ENCODE data around the gene MYL5. TPM values are rescaled to one million over a fixed set of nuclear protein-coding genes. Genes with fewer than 3 reads are reported as not detected.

MYL5 gene
- total RNA-seq, 3 donors from 2014 or later, result 26.1 to 52.5 (median 50.7) TPM

DNA sequence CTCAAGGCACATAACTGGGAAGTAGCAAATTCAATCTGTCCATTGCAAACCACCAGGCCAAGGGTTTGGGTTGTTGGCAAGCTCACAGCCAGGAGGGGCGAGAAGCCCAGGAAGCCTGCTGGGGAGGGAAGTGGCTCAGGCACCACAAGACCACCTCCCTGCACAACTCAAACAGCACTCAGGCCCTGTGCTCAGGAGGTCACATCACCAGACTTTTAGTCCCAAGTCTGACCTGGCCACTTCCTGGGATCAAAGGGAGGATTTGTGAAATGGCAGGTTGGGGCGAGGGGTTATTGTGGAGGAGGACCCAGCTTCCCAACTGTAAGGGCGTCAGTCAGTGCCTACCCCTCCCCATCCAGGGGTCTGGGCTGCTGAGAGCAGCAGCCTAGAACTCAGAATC, 2.6 kb upstream of the MYL5 start:
- intact Hi-C loops (cut with DNase I, micrococcal nuclease), result no loop called here
- Histone ChIP-seq H3K36me3 (ENCODE audit: low read depth) (peaks cover 3% of the 10 kb centered on the region), H3K4me3 (no peak overlapping the region), H3K9me3 (no peaks in the 10 kb centered on the region), H3K4me1 (ENCODE audit: low read depth) (peaks cover 17% of the 10 kb centered on the region)
- no peak for DNase-seq
- TF ChIP-seq, protein P1, sequence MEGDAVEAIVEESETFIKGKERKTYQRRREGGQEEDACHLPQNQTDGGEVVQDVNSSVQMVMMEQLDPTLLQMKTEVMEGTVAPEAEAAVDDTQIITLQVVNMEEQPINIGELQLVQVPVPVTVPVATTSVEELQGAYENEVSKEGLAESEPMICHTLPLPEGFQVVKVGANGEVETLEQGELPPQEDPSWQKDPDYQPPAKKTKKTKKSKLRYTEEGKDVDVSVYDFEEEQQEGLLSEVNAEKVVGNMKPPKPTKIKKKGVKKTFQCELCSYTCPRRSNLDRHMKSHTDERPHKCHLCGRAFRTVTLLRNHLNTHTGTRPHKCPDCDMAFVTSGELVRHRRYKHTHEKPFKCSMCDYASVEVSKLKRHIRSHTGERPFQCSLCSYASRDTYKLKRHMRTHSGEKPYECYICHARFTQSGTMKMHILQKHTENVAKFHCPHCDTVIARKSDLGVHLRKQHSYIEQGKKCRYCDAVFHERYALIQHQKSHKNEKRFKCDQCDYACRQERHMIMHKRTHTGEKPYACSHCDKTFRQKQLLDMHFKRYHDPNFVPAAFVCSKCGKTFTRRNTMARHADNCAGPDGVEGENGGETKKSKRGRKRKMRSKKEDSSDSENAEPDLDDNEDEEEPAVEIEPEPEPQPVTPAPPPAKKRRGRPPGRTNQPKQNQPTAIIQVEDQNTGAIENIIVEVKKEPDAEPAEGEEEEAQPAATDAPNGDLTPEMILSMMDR (IDR thresholded peaks at IDR 0.05), result no peak
- ATAC-seq, result no peak

DNA sequence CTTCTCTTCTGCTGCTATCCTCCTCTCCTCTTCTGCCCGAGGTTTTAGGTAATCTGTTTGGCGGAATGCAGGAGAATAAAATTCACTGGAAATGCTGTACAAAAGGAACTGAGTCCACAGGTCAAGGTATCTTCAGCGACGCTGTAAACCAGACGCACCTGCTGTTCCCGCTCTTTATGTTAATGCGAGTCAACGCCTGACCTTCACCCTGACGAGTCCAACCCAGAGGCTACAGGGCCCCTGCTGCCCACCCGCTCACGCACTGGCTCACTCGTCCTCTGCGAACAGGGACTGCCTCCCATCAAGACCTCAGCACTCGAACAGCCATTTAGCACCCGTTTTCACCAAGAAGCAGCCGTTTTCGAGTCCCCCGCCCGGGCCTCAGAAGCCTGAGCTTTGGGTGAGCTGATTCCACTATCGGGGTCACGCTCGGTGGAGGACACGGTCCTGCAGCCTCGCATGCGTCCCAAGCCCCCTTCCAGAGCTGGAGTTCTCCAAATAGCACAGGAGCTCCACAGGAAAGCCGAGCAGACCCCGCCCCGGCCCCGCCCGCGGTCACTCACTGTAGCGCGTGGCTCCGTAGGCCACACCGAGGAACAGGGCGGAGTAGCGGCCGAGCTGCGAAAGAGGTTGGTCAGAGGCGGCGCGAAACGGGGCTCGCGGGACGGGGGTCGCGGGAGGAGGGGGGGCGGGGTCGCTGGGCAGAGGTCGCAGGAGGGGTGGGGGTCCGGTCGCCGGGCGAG, 822 bp upstream of the MYL5 start:
- H3K36me3 ChIP-seq (ENCODE audit: low read depth), result peaks cover 3% of the 10 kb centered on the region
- peaks cover 26% of the 10 kb centered on the region for H3K4me1 ChIP-seq (ENCODE audit: low read depth)
- peak; percentile 60 for ATAC-seq
- H3K9me3 ChIP-seq, result no peaks in the 10 kb centered on the region
- TF ChIP-seq, protein P1 (IDR thresholded peaks at IDR 0.05), result no peak
- peak overlapping the region; percentile 77 for H3K4me3 ChIP-seq
- DNase-seq, result peak; percentile 81 to 85 (median 85)
- intact Hi-C loops (cut with DNase I, micrococcal nuclease), result no loop called here

DNA sequence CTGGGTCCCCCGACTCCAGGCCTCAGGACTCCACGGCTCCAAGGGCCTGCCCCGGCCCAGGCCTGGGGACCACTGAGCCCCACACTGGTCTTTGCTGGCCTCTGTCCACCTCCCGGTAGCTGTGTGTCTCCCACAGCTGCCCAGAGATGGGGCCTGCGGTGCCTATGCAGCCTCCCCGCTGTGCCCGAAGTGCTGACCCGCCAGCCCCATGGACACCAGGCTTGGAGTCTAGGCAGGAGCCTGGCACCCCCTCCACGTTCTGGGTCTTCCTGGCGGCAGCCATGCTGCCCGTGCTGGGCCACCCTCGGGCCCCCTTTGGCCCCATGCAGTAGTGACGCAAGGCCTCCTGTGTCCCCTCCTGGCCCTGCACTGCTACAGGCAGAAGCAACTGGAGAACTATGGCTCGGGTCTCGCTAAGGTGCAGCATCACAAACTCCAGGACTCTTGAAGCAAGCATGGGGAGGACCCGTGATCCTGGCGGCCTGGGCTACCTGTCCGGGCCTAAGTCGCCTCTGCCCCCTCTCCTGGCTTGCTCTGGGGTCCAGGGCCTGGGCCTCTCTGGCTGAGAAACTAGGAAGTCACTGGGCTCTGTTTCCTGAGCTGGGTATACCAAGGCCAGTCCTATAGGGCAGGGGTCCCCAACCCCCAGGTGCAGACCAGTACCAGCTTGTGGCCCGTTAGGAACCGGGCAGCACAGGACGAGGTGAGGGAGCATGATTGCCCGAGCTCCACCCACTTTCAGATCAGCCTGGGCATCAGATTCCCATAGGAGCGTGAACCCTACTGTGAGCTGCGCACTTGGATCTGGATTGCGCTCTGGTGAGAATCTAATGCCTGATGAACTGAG, 917 bp downstream of the MYL5 start:
- intact Hi-C loops (cut with DNase I, micrococcal nuclease), result no loop called here
- DNase-seq (peak in 2 of 3 donors; percentile 23 to 69), ATAC-seq (peak; percentile 1)
- peak overlapping the region; percentile 77 for H3K4me3 ChIP-seq
- TF ChIP-seq, protein P1 (IDR thresholded peaks at IDR 0.05), result no peak
- no peaks in the 10 kb centered on the region for H3K9me3 ChIP-seq
- H3K36me3 ChIP-seq (ENCODE audit: low read depth), result peaks cover 3% of the 10 kb centered on the region
- peaks cover 29% of the 10 kb centered on the region for H3K4me1 ChIP-seq (ENCODE audit: low read depth)

DNA sequence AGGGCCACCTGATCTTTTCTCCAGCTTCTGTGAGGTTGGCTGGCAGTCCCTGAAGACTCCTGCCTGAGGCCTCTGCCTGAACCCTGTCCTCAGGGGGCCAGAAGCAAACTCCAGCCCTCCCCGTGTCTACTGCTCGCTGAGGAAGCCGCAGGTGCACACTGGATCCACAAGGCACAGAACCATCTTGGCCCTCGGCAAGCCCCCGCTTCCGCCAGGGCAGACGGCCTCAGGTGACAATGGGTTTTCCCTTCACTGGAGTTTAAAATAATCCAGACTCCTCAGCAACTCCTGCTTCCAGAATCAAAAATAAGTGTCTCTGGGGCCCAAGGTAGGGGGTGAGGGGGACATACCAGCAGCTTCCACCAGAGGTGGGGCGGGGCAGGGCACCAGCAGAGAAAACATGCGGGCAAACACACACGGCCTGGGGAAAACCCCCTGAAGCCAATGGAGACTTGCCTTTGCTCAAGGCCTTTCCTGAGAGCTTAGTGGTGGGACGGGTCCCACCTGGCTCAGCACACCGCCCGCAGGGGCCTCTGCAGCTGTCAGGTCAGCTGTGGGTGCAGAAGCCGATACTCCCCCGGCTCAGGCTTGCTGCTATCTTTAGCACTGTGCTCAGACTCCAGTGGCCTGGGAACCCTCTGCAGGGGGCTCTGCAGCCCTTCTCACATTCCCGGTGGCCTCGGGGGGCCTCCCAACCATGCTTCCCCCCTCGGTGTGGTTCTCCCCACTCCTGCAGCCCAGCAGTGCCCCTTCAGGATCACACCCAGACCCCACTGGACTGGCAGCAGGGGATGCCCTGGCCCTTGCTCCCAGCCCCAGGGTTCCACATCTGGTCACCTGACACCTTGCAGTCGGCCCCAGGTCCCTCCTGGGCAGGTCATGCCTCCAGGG, 1.9 kb downstream of the MYL5 start:
- intact Hi-C loops (cut with DNase I, micrococcal nuclease), result no loop called here

DNA sequence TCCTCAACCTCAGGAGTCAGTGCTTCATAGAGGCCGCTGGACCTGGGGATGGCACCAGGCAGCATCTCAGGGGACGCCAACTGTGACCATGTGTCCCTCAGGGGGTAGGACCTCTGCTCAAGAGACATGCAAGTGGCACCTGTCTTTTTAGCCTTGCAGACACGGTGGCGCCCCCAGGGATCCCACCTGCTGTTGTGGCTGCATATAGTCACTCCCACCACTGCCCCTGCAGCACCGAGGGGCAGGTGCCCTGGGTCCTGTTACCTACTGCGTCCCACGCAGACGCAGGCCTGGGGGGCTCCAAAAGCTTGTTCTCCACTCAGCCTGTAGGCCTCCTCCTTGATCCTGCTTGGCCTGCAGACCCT, 2.5 kb downstream of the MYL5 start:
- TF ChIP-seq, protein P1 (IDR thresholded peaks at IDR 0.05), result no peak
- intact Hi-C loops (cut with DNase I, micrococcal nuclease), result no loop called here
- ATAC-seq, result no peak
- peak in 2 of 3 donors; percentile 22 to 44 for DNase-seq
- Histone ChIP-seq H3K36me3 (ENCODE audit: low read depth) (peaks cover 3% of the 10 kb centered on the region), H3K4me1 (ENCODE audit: low read depth) (peaks cover 41% of the 10 kb centered on the region), H3K4me3 (no peak overlapping the region), H3K9me3 (no peaks in the 10 kb centered on the region)

More for the DNA sequence above, 1.9 kb downstream of the MYL5 start:
- peaks cover 38% of the 10 kb centered on the region for H3K4me1 ChIP-seq (ENCODE audit: low read depth)
- DNase-seq, result peak in 1 of 3 donors; percentile 30
- no peak overlapping the region for H3K4me3 ChIP-seq
- peaks cover 3% of the 10 kb centered on the region for H3K36me3 ChIP-seq (ENCODE audit: low read depth)
- no peak for ATAC-seq
- no peaks in the 10 kb centered on the region for H3K9me3 ChIP-seq
- TF ChIP-seq, protein P1 (IDR thresholded peaks at IDR 0.05), result no peak
